GM12891 (cell line): Measurements from ENCODE around the gene COG1.

Experiments
- POLR2A ChIP-seq: IDR thresholded peaks from 2 replicates; pipeline ENCODE4 v1.6.1; 2011; ENCODE audit warnings: low read depth, low read length, control low read depth
- POLR2AphosphoS5 ChIP-seq: IDR thresholded peaks from 2 replicates; pipeline ENCODE4 v1.6.1; 2011; ENCODE audit warnings: low read depth, low read length, control low read depth
- SPI1 ChIP-seq: IDR thresholded peaks from 2 replicates; pipeline ENCODE4 v1.6.1; 2011; ENCODE audit warnings: low read depth, low read length, control low read depth
- TAF1 ChIP-seq: IDR thresholded peaks from 2 replicates; pipeline ENCODE4 v1.6.1; 2011; ENCODE audit warnings: low read depth, low read length, control low read depth

DNA sequence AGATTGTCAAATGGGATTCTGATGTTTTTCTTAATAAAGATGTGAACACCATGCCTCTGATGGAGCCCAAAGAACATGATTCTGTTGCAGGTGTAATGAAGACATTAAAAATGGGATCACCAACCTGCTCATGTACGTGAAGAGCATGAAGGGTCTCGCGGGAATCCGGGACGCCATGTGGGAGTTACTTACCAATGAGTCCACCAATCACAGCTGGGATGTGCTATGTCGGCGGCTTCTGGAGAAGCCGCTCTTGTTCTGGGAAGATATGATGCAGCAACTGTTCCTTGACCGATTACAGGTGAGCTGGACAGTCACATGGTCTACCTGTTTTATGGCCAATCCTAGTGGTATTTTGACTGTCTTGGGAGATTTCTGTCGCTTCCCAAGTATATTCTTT lies 7.6 kb downstream of the COG1 start:
- TF ChIP-seq TAF1 (no peak), POLR2AphosphoS5 (no peak), POLR2A (no peak), SPI1 (no peak)
